Fibroblast of lung (primary cell): ENCODE results near the gene SRPRB. TPM values are rescaled to one million over a fixed set of nuclear protein-coding genes. Genes with fewer than 3 reads are reported as not detected.
A peak's percentile ranks its signal among the peaks of the same experiment; 100 is the strongest.

Source experiments
- DNase-seq, 2 donors: peaks; one replicate each; pipeline versions ENCODE4 v3.0.0 to v3.0.0-alpha.2; 2010; ENCODE audit warnings: low read depth in 2 of 2
- H2AFZ ChIP-seq: 2 replicates; pipeline ENCODE4 v1.5.1; 2012; ENCODE audit warnings: low read length, control low read depth, inconsistent platforms
- H3K27ac ChIP-seq: 2 replicates; pipeline ENCODE4 v1.5.1; 2011; ENCODE audit warnings: low read length, control low read depth; ENCODE audit not compliant: insufficient read depth
- H3K27me3 ChIP-seq: 2 replicates; pipeline ENCODE4 v1.5.1; 2011; ENCODE audit warnings: mild to moderate bottlenecking, low read length; ENCODE audit not compliant: control insufficient read depth, insufficient read depth
- H3K36me3 ChIP-seq: 2 replicates; pipeline ENCODE4 v1.5.1; 2011; ENCODE audit warnings: low read length; ENCODE audit not compliant: control insufficient read depth, insufficient read depth
- H3K4me1 ChIP-seq: 2 replicates; pipeline ENCODE4 v1.5.1; 2011; ENCODE audit warnings: low read length; ENCODE audit not compliant: control insufficient read depth, insufficient read depth; ENCODE audit errors: extremely low read depth
- H3K4me2 ChIP-seq: 2 replicates; pipeline ENCODE4 v1.5.1; 2011; ENCODE audit warnings: low read length, control low read depth; ENCODE audit not compliant: insufficient read depth; ENCODE audit errors: extremely low read depth
- H3K4me3 ChIP-seq, 4 experiments: fragments of 200-600 bp in 1 of 4; sonication (generic) in 1 of 4; replicated peaks in 1 of 4; 2 replicates each; pipeline ENCODE4 v1.5.1; 2011 to 2016; ENCODE audit warnings: low read length in 4 of 4, low read depth in 3 of 4, mild to moderate bottlenecking in 3 of 4, control low read depth in 2 of 4, inconsistent platforms in 1 of 4, mixed read lengths in 1 of 4; ENCODE audit not compliant: insufficient read depth in 1 of 4; ENCODE audit errors: control extremely low read depth in 1 of 4
- H3K79me2 ChIP-seq: 2 replicates; pipeline ENCODE4 v1.5.1; 2012; ENCODE audit warnings: mild to moderate bottlenecking, low read length, inconsistent platforms; ENCODE audit not compliant: control insufficient read depth, insufficient read depth
- H3K9ac ChIP-seq: 2 replicates; pipeline ENCODE4 v1.5.1; 2011; ENCODE audit warnings: mild to moderate bottlenecking, low read length, control low read depth; ENCODE audit not compliant: insufficient read depth
- H3K9me3 ChIP-seq: 2 replicates; pipeline ENCODE4 v1.5.1; 2012; ENCODE audit warnings: low read depth, low read length; ENCODE audit not compliant: control insufficient read depth, insufficient read depth
- H4K20me1 ChIP-seq: 2 replicates; pipeline ENCODE4 v1.5.1; 2011; ENCODE audit warnings: low read length; ENCODE audit not compliant: control insufficient read depth, insufficient read depth; ENCODE audit errors: extremely low read depth
- EZH2 ChIP-seq: IDR thresholded peaks from 2 replicates; pipeline ENCODE4 v1.5.1; 2012; ENCODE audit warnings: low read length, control low read depth, mild to moderate bottlenecking; ENCODE audit errors: missing control alignments
- polyA plus RNA-seq, 2 donors: library from polyadenylated mRNA; depleted of rRNA in 1 of 2; stranded (reverse) in 1 of 2; unstranded in 1 of 2; fragments of >200 nt; gene quantifications; 2 replicates each; pipeline ENCODE4 v1.2.1, GENCODE V29; 2011 to 2012; ENCODE audit warnings: missing spikeins in 1 of 2
- total RNA-seq: library from RNA; depleted of rRNA; stranded (reverse); fragments of >200 nt; gene quantifications from 2 replicates; pipeline ENCODE4 v1.2.1, GENCODE V29; 2014
- TF ChIP-seq, protein P1 (sequence below), 2 donors: IDR thresholded peaks in 1 of 2; conservative IDR thresholded peaks in 1 of 2; 1 replicate in 1 of 2; 2 replicates in 1 of 2; pipeline ENCODE4 v1.5.1; 2011 to 2012; ENCODE audit warnings: low read length in 2 of 2, control low read depth in 1 of 2, inconsistent platforms in 1 of 2, low read depth in 1 of 2, mild to moderate bottlenecking in 1 of 2

Gene SRPRB
- total and polyA plus RNA-seq, 2 donors (not counting 1 experiment from before 2014, with no cell fraction given): 63.1 to 69.2 TPM

DNA sequence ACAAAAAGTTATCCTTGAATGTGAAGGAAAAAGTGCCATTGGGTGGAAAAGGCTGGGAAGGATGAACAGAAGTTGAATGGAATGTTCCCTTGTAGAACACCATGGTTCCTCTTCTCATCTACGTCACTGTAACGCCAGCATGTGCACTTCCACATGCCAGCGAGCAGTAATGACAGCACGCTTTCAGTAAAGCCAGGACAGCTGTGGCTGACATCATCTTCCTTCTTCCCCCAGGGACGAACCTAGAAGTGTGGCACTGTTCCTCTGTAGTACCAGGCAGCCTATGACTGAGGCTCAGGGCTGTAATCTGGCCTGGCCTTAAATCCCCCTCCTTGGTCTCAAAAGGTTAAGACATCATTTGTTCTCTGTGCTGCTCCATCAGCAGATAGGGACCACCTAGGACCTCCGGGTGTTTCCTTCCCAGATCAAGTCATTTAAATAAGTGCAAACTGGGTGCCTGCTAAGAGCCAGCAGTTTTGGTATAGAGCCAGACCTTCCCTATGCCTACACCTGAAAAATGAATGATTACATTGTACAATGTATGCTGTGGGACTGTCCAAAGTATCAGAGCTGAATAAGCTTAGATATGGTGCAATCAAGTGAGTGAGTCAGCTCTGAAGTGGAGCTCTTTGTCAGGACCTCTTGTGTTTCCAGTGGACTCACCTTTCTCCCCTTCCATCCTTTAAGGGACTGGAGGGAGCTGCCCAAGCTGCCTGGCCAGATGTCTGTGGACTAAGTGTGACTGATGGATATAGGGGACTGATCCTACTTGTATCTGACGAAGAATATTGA is 5.6 kb upstream of the SRPRB start:
- DNase-seq: no peak
- Histone ChIP-seq H3K4me2 (no peak overlapping the region), H3K79me2 (no peaks in the 10 kb centered on the region), H3K9ac (no peak overlapping the region), H3K4me3 (no peak overlapping the region), H4K20me1 (no peaks in the 10 kb centered on the region), H3K27ac (no peak overlapping the region), H3K36me3 (no peaks in the 10 kb centered on the region), H3K4me1 (no peaks in the 10 kb centered on the region), H3K27me3 (peaks cover 7% of the 10 kb centered on the region), H3K9me3 (no peaks in the 10 kb centered on the region), H2AFZ (no peak overlapping the region)
- TF ChIP-seq, protein P1, sequence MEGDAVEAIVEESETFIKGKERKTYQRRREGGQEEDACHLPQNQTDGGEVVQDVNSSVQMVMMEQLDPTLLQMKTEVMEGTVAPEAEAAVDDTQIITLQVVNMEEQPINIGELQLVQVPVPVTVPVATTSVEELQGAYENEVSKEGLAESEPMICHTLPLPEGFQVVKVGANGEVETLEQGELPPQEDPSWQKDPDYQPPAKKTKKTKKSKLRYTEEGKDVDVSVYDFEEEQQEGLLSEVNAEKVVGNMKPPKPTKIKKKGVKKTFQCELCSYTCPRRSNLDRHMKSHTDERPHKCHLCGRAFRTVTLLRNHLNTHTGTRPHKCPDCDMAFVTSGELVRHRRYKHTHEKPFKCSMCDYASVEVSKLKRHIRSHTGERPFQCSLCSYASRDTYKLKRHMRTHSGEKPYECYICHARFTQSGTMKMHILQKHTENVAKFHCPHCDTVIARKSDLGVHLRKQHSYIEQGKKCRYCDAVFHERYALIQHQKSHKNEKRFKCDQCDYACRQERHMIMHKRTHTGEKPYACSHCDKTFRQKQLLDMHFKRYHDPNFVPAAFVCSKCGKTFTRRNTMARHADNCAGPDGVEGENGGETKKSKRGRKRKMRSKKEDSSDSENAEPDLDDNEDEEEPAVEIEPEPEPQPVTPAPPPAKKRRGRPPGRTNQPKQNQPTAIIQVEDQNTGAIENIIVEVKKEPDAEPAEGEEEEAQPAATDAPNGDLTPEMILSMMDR (conservative IDR thresholded peaks at IDR 0.05 in 1 of 2, IDR thresholded peaks at IDR 0.05 in 1 of 2; ENCODE audit: low read depth in 1 of 2, low read length in 2 of 2): no peak
- no peak for TF ChIP-seq EZH2

GRCh38 chr3:133803469-133803868 is 2.1 kb upstream of the SRPRB start:
- Histone ChIP-seq H4K20me1 (no peaks in the 10 kb centered on the region), H3K27ac (no peak overlapping the region), H3K4me3 (no peak overlapping the region), H3K9ac (no peak overlapping the region), H2AFZ (no peak overlapping the region), H3K27me3 (peaks cover 7% of the 10 kb centered on the region), H3K4me1 (no peaks in the 10 kb centered on the region), H3K4me2 (no peak overlapping the region), H3K79me2 (peaks cover 10% of the 10 kb centered on the region), H3K36me3 (no peaks in the 10 kb centered on the region), H3K9me3 (no peaks in the 10 kb centered on the region)
- no peak for DNase-seq
- TF ChIP-seq EZH2: no peak
- TF ChIP-seq, protein P1 (conservative IDR thresholded peaks at IDR 0.05 in 1 of 2, IDR thresholded peaks at IDR 0.05 in 1 of 2; ENCODE audit: low read depth in 1 of 2, low read length in 2 of 2): no peak

- Histone ChIP-seq H3K27me3 (peaks cover 4% of the 10 kb centered on the region), H3K4me3 (peak overlapping the region in 1 of 4 experiments; percentile 96), H3K9me3 (no peaks in the 10 kb centered on the region), H3K79me2 (peaks cover 10% of the 10 kb centered on the region), H3K27ac (no peak overlapping the region), H4K20me1 (no peaks in the 10 kb centered on the region), H3K4me1 (no peaks in the 10 kb centered on the region), H3K36me3 (no peaks in the 10 kb centered on the region), H2AFZ (peak overlapping the region; percentile 94), H3K9ac (no peak overlapping the region), H3K4me2 (no peak overlapping the region)
- no peak for DNase-seq
- TF ChIP-seq EZH2: no peak
Observed at GRCh38 chr3:133804896-133805295, 719 bp upstream of the SRPRB start.
